Activated CD4-positive, CD25-positive, alpha-beta regulatory T cell treated with anti-CD3 and anti-CD28 coated beads, Interleukin-2, amount 50 U/mL, for 24 hours (primary cell): ENCODE results near the gene CCM2.
"Not testable (repeated sequence)": the region's sequence is repeated elsewhere in the genome, so short reads cannot be mapped to it uniquely, and the experiment has no call there.

Experiments used
- ATAC-seq, 2 donors: fragments of 150-1000 bp; cut with Tn5 transposase; one replicate each; pipeline ENCODE4 v1.10.0; 2021; ENCODE audit warnings: mild to moderate bottlenecking in 1 of 2, moderate library complexity in 1 of 2

Gene CCM2

DNA sequence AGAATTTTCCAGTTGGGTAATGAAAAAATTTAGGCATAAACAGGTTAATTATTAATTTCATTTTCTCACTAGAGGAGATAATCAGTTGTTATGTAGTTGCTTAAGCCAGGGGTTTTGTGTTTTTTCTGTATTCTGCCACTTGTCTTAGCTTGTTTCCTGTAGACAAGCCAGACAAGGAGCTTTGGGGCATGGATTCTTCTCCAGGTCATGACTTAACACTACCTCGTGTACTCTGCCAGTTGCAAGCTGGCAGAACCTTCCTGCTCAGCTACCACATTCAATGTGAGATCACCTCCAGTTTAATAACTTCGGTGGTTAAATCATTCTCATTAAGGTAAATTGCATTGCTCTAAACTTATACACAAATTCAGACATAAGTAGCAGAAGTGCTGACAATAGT lies 1.8 kb downstream of the CCM2 start:
- no peak for ATAC-seq

GRCh38 chr7:45003789-45004188 lies 3.8 kb downstream of the CCM2 start:
- ATAC-seq = no peak

DNA sequence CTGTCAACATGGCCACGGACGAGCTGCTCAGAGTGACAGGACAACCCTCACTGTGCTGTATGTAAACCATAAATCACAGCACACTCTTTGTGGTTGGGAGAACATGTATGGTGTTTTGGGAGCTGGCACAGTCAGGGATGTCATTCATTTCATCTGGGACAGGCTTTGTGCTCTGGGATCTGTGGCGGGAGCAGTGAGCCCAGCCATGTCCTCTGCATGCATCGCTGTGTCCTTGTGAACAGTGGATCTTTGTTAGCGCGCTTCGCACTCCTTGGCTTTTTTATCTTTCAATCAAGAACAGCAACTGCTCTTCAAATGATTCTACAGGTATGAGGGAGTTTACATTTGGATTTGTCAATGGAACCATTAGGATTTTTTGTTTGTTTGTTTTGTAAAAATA lies 7.1 kb downstream of the CCM2 start:
- ATAC-seq = no peak

DNA sequence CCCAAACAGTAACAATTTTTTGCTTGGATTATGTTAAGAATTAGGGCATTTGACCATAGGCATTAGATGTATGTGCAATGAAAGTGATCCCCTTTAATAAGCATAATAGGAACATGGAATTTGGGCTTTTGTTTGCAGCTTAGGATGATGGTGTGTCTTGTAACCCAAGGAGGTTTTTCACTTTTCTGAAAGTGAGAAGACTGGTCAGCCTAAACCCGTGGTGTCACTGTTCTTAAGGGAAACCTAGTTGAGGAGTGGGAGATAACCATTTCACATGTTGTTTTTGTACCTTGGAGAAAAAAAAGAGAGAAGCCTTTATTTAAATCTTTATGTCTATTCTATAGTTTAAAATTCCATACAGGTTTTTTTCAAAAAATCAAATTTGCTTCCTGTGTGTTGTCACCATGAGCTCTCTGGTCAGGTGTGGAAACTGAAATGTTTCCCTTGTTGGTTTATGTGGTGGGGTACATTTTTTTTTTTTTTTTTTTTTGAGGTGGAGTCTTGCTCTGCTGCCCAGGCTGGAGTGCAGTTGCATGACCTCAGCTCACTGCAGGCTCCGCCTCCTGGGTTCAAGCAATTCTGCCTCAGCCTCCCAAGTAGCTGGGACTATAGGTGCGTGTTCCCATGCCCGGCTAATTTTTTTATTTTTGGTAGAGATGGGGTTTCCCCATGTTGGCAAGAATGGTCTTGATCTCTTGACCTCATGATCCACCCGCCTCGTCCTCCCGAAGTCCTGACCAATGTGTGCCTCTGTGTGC lies 7.7 kb downstream of the CCM2 start:
- ATAC-seq = no peak

DNA sequence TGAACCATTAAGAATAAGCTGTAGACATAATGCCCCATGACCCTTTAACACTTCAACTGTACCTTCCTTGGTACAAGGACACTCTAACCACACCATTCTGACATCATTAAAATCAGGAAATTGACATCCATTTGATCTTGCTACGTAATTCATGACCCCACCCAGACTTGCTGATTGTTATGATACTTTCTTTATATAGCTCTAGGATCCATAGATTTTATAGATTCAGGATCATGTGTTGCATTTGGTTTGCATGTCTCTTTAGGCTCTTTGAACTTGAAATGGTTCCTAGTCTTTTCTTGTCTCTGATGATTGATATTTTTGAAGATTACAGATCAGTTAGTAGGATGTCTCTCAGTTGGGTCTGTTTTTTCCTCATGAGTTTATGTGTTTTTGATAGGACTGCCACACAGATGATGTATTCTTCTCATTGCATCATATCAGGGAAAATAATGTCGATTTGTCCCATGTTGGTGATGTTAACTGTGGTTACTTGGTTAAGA lies 13.5 kb downstream of the CCM2 start:
- ATAC-seq = peak in 1 of 2 donors; percentile 17

DNA sequence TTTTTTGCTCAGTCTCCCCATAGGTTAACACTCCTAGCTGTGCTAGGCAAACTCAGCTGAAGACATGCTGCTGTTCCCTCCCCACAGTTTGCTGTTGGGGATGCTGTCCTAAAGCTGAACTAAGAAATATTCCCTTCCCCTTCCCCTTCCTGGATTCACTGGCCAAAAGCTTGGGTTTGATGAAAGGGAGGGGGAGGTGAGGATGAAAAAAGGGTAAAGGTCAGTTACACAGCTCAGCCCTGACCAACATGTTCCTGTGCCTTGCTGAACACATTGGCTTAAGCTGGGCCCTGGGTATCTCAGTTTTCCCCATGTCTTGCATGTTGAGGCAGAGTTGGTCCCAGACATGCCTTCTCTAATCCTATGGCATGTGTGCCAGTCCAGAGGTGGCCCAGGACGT lies 15.3 kb downstream of the CCM2 start:
- ATAC-seq = no peak

DNA sequence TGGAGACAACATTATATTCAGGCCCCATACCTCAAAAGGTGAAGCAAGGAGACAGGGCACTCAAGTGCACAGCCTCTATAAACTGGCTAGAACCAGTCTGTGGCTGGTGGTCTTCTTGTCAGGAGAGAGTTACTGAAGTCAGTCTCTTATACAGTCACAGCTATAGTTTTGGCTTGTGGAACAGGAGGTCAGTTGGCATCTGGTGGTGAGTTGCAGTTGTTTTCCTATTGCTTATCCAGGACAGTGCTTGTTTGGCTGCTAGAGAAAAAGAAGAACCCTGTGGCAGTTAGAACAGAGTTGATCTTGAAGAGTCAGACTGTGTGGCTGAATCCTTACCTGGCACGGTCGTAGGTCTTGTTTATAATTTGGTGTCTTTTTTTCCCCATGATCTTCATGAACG lies 17.3 kb downstream of the CCM2 start:
- no peak for ATAC-seq

- no peak for ATAC-seq
These were observed 20.9 kb downstream of the CCM2 start for GRCh38 chr7:45020915-45021314.

DNA sequence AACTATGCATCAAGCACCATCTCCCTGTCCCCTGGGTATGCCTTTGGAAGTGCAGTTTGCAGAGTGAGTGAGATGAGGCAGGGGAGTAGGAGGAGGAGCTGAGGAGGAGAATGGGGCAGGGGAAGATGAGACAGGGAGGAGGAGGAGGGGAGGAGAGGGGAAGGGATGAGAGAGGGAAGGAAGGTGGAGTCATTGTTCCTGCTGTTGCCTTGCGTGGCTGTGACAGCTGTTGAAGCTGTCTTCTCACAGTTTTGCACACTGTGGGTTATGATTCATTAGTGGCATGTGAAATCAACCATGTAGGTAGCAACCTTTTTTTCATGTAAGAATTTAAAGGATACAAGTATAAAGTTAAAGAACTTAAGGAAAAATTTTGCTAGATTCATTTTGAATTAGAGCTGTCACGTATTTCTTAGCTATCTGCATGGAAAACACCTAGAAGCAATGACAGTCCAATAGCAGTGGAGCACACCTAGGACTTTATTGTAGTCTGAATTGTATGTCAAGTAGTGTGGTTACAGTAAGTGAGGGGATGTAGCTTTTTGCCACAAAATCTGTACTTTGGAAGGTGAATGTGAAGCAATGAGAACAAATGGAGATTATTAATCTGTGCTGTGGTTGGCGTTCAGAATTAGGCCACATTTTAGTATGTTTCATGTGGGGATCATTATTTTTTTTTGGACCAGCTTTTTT lies 21.7 kb downstream of the CCM2 start:
- peak; percentile 81 to 90 for ATAC-seq

DNA sequence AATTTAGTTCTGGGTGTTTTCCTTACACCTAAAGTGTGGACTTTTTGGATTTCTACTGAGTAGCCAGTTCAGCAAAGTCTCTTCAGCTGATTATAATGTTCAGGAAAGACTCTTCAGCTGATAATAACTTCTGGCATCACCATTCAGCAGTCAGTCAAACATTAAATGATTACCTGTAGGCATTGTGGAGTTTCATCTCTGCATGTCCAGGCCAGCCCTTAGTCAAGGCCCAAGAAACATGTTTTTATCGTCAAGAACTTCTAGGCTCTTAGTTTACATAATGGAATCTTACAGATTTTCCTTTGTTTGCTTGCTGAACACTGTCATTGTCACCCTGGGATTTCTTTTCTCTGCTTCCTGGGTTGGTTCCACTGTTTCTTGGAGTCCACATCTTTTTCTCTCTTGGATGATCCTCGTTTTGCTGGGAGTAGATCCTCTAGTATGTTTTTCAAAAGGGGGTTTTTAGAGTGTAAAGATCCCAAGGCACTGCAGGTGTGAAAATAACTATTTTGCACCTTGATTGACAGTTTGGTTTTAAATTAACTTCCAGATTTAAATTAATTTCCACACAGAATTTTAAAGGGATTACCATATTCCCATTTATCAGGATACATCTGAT lies 24.2 kb downstream of the CCM2 start:
- no peak for ATAC-seq

DNA sequence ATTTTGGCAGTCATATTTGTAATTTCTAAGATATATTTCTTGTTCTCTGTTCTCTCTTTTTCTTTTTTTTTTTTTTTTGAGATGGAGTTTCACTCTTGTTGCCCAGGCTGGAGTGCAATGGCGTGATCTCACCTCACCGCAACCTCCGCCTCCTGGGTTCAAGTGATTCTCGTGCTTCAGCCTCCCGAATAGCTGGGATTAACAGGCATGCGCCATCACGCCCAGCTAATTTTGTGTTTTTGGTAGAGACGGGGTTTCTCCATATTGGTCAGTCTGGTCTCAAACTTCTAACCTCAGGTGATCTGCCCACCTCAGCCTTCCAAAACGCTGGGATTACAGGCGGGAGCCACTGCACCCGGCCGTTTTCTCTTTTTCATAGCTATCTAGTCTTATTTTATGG lies 25.5 kb downstream of the CCM2 start:
- ATAC-seq = not testable (repeated sequence)

DNA sequence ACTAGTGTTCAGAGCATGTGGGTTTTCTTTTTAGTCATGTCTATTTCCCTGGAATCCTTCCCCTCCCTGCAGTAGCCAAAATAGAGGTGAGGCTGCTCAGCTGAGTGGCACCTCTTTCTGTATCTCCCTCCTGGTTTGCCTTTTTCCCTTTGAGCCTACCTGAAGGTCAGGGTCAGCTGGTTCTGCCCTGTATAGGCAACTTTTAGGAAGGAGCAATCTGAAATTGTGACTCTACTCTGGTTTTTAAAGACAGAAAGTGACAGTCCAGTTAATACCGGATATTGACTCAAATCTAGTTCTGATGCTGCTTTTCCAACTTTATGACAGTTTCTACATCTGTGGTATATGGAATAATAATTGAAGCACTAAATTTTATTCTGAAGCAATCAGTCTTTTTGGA lies 26.0 kb downstream of the CCM2 start:
- ATAC-seq = no peak

GRCh38 chr7:45026984-45027773 lies 27.2 kb downstream of the CCM2 start:
- peak; percentile 17 to 27 for ATAC-seq

DNA sequence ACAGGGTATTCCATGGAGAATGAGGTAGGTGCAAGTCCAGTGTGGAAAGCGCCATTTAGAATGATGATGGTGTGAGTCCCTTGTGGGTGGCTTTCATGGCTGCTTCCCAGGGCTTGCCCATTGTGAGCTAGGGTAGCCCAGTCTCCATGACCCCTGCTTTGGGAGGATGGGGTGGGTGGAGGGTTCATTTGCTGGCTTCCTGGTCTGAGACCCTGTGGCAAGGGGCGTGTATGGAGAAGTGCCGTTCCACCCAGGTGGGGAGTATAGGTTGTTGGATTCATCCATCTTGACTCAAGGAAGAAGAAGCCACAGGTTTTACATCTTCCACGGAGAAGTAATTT lies 27.7 kb downstream of the CCM2 start:
- ATAC-seq = no peak

GRCh38 chr7:45028138-45028919 lies 28.3 kb downstream of the CCM2 start:
- peak; percentile 44 to 45 for ATAC-seq

- peak; percentile 2 to 5 for ATAC-seq
These were observed 28.9 kb downstream of the CCM2 start for GRCh38 chr7:45028920-45029344.

- no peak for ATAC-seq
These were observed 31.8 kb downstream of the CCM2 start for GRCh38 chr7:45031829-45032228.

GRCh38 chr7:45032421-45032820 lies 32.4 kb downstream of the CCM2 start:
- no peak for ATAC-seq

- ATAC-seq = peak; percentile 42 to 49
These were observed 33.4 kb downstream of the CCM2 start for GRCh38 chr7:45033261-45033930.

GRCh38 chr7:45033931-45034290 lies 33.9 kb downstream of the CCM2 start:
- ATAC-seq = no peak

GRCh38 chr7:45034710-45035109 lies 34.7 kb downstream of the CCM2 start:
- ATAC-seq = not testable (repeated sequence)

- ATAC-seq = no peak
These were observed 35.4 kb downstream of the CCM2 start for GRCh38 chr7:45035371-45035770.
